Upper lobe of left lung (tissue), 6 donors: ENCODE results near the gene HESX1. TPM values are rescaled to one million over a fixed set of nuclear protein-coding genes. Genes with fewer than 3 reads are reported as not detected.
A peak's percentile ranks its signal among the peaks of the same experiment; 100 is the strongest.

Experiments used
- ATAC-seq, 2 donors: fragments of 200-7000 bp; cut with Tn5 transposase; one replicate each; pipeline ENCODE4 v1.9.1; 2022; ENCODE audit warnings: mild to moderate bottlenecking in 2 of 2, moderate library complexity in 2 of 2; ENCODE audit not compliant: low FRiP score in 2 of 2
- DNase-seq, 2 donors: peaks; one replicate each; pipeline ENCODE4 v3.0.0-alpha.2; 2019 to 2020
- H3K27ac ChIP-seq, 4 donors: fragments of 200-600 bp; sonication (generic); one replicate each; pipeline ENCODE4 v1.5.1; 2016 to 2019
- H3K27me3 ChIP-seq, 4 donors: fragments of 200-600 bp; sonication (generic); one replicate each; pipeline ENCODE4 v1.5.1; 2017 to 2019
- H3K36me3 ChIP-seq, 4 donors: fragments of 200-600 bp; sonication (generic); one replicate each; pipeline ENCODE4 v1.5.1; 2016 to 2019
- H3K4me1 ChIP-seq, 4 donors: fragments of 200-600 bp; sonication (generic); one replicate each; pipeline ENCODE4 v1.5.1; 2018 to 2019
- H3K4me3 ChIP-seq, 4 donors: fragments of 200-600 bp; sonication (generic); one replicate each; pipeline ENCODE4 v1.5.1; 2017 to 2019; ENCODE audit warnings: mild to moderate bottlenecking in 2 of 4, moderate library complexity in 1 of 4
- H3K9me3 ChIP-seq, 4 donors: fragments of 200-600 bp; sonication (generic); one replicate each; pipeline ENCODE4 v1.5.1; 2018 to 2019
- CTCF ChIP-seq, 6 experiments: fragments of 450-650 bp in 4 of 6; fragments of 200-600 bp in 2 of 6; sonication (generic) in 2 of 6; IDR thresholded peaks; one replicate each; pipeline ENCODE4 v1.5.1; 2016 to 2019; ENCODE audit warnings: antibody characterized with exemption in 6 of 6
- EP300 ChIP-seq, 4 donors: sonication (generic); formaldehyde crosslinking; IDR thresholded peaks; one replicate each; pipeline ENCODE4 v1.5.1; 2017; ENCODE audit warnings: antibody characterized with exemption in 4 of 4, control low read depth in 2 of 4
- POLR2A ChIP-seq, 4 donors: fragments of 450-650 bp; IDR thresholded peaks; one replicate each; pipeline ENCODE4 v1.5.1; 2016 to 2017; ENCODE audit warnings: antibody characterized with exemption in 4 of 4, mild to moderate bottlenecking in 2 of 4
- POLR2AphosphoS5 ChIP-seq, 2 donors: sonication (generic); formaldehyde crosslinking; IDR thresholded peaks; one replicate each; pipeline ENCODE4 v1.5.1; 2017; ENCODE audit warnings: antibody characterized with exemption in 2 of 2
- WGBS, 2 donors: methylation state at CpG; one replicate each; pipeline ENCODE4 v1.1.5; 2017 to 2018; 5-methylcytosine and 5-hydroxymethylcytosine counted together
- total RNA-seq, 6 donors: library from RNA; depleted of rRNA in 4 of 6; stranded (reverse); fragments of >200 nt in 4 of 6; gene quantifications; one replicate each; pipeline versions ENCODE4 v1.1.0 to v1.2.1, GENCODE V29; 2016 to 2021
- donor health status: DM: no; HTN: no; CAD: no; lungs with moderate emphysema.
- donor health status: DM: no; HTN: yes; CAD: no; lungs with severe emphysema.

The HESX1 gene
- total RNA-seq, 6 donors from 2014 or later = 0.74 to 2.1 (median 0.91) TPM; not detected in 1

DNA sequence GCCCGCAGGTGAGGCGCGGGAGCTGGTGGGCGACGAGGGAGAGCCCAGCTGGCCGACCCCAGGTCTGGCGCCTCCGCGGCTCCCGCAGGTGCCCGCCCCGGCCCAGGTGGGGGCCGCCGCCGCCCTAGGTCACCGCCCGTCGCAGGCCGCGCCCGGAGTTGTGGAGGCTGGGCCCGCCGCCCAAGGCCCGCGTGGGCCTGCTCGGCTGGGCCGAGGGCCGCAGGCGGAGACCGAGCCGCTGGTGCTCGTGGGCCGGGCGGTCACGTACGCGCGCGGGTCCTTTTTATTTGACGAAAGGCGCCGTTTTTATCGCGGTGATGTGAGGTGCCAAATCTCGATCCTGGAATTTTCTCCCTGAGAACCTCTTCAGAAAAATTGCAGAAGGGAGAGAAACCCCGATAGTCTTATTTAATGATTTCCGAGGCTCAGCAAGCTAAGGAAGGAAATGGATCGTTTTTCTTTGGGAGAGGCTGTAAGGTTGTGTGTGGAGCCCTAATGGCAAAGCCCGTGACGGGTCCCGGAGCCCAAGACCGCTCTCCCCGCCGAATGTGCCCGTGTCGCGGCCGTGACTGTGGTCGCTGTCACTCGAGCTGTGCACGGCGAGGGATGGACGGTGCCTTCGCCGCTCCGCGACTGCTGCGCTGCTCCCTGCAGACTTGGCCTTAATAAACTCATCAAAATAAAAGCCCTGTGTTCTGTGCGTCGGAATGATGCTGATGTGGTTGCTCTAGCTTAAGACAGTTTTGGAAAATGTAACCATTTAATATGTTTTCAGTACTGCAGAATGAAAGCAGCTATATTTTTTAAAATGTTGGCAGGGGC lies 28.4 kb upstream of the HESX1 start:
- peak overlapping the region; percentile 74 to 99 (median 88) for H3K4me3 ChIP-seq
- WGBS, 2 donors = 0 to 1% methylated on average over 32 to 43 of the region's 70 CpGs
- H3K36me3 ChIP-seq = no peaks in the 10 kb centered on the region
- ATAC-seq (peak; percentile 76 to 83), DNase-seq (peak; percentile 68 to 90)
- H3K27me3 ChIP-seq = no peaks in the 10 kb centered on the region
- H3K27ac ChIP-seq = peak overlapping the region; percentile 86 to 92 (median 90)
- no peaks in the 10 kb centered on the region for H3K9me3 ChIP-seq
- no peak for TF ChIP-seq CTCF (IDR thresholded peaks at IDR 0.05)
- TF ChIP-seq POLR2A (IDR thresholded peaks at IDR 0.05) = peak in 1 of 4 donors; percentile 1
- TF ChIP-seq POLR2AphosphoS5 (IDR thresholded peaks at IDR 0.05) = peak in 1 of 2 donors; percentile 39
- TF ChIP-seq EP300 (IDR thresholded peaks at IDR 0.05) = no peak
- H3K4me1 ChIP-seq = peaks cover 21 to 36% (median 23%) of the 10 kb centered on the region in 4 donors

DNA sequence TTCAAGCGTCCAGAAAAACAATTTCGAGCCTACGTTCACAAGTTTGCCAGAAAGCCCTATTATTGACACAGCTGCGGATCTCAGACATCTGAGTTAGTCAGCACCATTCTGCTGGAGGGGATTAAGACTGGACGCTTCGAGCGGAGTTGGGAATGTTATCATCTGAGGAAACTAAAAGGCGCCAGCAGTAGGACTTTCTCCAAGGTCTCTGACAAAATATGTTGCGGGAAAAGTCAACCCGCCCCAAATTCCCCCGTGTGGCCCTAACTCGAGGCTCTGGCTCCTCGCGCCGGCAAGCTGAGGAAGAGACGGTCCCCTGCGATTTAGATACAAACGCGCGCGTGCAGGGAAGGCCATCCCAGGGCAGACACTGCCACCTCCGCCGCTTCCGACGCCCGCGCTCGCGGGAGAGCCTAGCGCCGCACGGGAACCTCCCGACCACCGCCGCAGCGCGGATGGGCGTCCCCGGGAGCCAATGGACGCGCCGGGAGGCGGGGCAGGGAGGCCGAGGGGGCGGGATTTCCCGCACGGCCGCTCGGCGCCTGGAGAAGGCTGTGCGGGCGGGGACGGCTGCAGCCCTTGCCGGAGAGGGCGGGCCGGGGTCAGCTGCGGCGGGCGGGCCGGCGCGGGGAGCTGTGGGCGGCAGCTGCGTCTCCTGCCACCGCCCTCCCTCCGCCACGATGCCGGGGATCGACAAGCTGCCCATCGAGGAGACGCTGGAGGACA lies 27.6 kb upstream of the HESX1 start, which contains the start of gene APPL1:
Gene APPL1, plus strand, starts transcription at position 526 of the 726 bp plus-strand sequence. Its CDS starts 155 bp downstream, at position 681.
- WGBS, 2 donors = 0 to 2% methylated on average over 8 to 44 of the region's 71 CpGs
- peak; percentile 98 to 99 for ATAC-seq
- peak within 1 kb of the TSS; percentile 74 to 99 (median 88) for H3K4me3 ChIP-seq
- H3K27ac ChIP-seq = peak within 1 kb of the TSS; percentile 86 to 92 (median 90)
- H3K27me3 ChIP-seq = no peaks in the 10 kb centered on the region
- no peaks in the 10 kb centered on the region for H3K9me3 ChIP-seq
- peaks cover 21 to 36% (median 23%) of the 10 kb centered on the region in 4 donors for H3K4me1 ChIP-seq
- DNase-seq = peak; percentile 95 to 99
- no peak for TF ChIP-seq CTCF (IDR thresholded peaks at IDR 0.05)
- peak; percentile 70 to 91 for TF ChIP-seq POLR2AphosphoS5 (IDR thresholded peaks at IDR 0.05)
- TF ChIP-seq POLR2A (IDR thresholded peaks at IDR 0.05) = peak in 3 of 4 donors; percentile 54 to 94 (median 71)
- peak in 1 of 4 donors; percentile 31 for TF ChIP-seq EP300 (IDR thresholded peaks at IDR 0.05)
- H3K36me3 ChIP-seq = no peaks in the 10 kb centered on the region

- TF ChIP-seq CTCF (IDR thresholded peaks at IDR 0.05) (no peak), POLR2A (IDR thresholded peaks at IDR 0.05) (no peak), POLR2AphosphoS5 (IDR thresholded peaks at IDR 0.05) (no peak), EP300 (IDR thresholded peaks at IDR 0.05) (no peak)
- DNase-seq (no peak), ATAC-seq (no peak)
- Histone ChIP-seq H3K36me3 (no peaks in the 10 kb centered on the region), H3K27me3 (no peaks in the 10 kb centered on the region), H3K4me1 (peaks cover 21 to 36% (median 23%) of the 10 kb centered on the region in 4 donors), H3K27ac (no peak overlapping the region), H3K9me3 (no peaks in the 10 kb centered on the region), H3K4me3 (no peak overlapping the region)
- 33 to 41% methylated on average over 2 of the region's 2 CpGs for WGBS, 2 donors
These were observed 26.4 kb upstream of the HESX1 start for GRCh38 chr3:57226176-57226575.

DNA sequence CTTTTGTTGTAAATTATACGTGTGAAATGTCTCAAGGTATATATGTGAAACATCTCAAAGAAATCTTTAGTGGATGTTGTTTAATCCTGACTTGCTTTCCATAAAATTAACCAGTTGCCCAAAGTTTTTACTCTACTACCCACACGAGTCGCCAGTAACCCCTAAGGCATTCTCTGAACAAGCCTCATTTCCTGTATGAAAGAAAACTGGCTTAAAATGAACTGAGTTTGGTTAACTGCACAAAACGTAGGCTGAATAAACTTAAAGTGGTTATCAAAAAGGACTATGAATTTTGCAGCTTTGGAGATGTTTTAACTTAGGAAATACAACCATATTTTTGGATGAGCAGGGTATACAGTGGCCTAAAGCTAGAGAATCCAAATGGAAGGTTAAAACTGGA lies 25.1 kb upstream of the HESX1 start:
- peaks cover 17 to 24% (median 20%) of the 10 kb centered on the region in 4 donors for H3K4me1 ChIP-seq
- no peaks in the 10 kb centered on the region for H3K36me3 ChIP-seq
- H3K4me3 ChIP-seq = no peak overlapping the region
- no peak for ATAC-seq
- no peak for DNase-seq
- WGBS, 2 donors = 66 to 72% methylated on average over 4 of the region's 4 CpGs
- H3K27me3 ChIP-seq = no peaks in the 10 kb centered on the region
- H3K9me3 ChIP-seq = no peaks in the 10 kb centered on the region
- TF ChIP-seq CTCF (IDR thresholded peaks at IDR 0.05) (no peak), EP300 (IDR thresholded peaks at IDR 0.05) (no peak), POLR2A (IDR thresholded peaks at IDR 0.05) (no peak), POLR2AphosphoS5 (IDR thresholded peaks at IDR 0.05) (no peak)
- H3K27ac ChIP-seq = no peak overlapping the region
